EH (cell line): ENCODE measurements around the gene GNG2.

ENCODE experiments used
- DNase-seq: peaks from one replicate; pipeline ENCODE4 v3.0.0-alpha.2; 2015; ENCODE audit warnings: low read depth

The GNG2 gene

GRCh38 chr14:51942971-51943370 lies 82.6 kb downstream of the GNG2 start:
- no peak for DNase-seq

- DNase-seq = no peak
These were observed 89.6 kb downstream of the GNG2 start for GRCh38 chr14:51950007-51950406.

GRCh38 chr14:51951656-51952055 lies 91.2 kb downstream of the GNG2 start:
- peak; percentile 44 for DNase-seq

GRCh38 chr14:51954031-51954430 lies 93.6 kb downstream of the GNG2 start:
- DNase-seq = no peak

GRCh38 chr14:51954657-51955056 lies 94.2 kb downstream of the GNG2 start:
- DNase-seq = no peak

GRCh38 chr14:51957950-51958349 lies 97.5 kb downstream of the GNG2 start:
- DNase-seq = peak; percentile 65

GRCh38 chr14:51959928-51960327 lies 99.5 kb downstream of the GNG2 start:
- DNase-seq = no peak

GRCh38 chr14:51960866-51961265 lies 100.5 kb downstream of the GNG2 start:
- no peak for DNase-seq

- DNase-seq = peak; percentile 39
These were observed 102.3 kb downstream of the GNG2 start for GRCh38 chr14:51962711-51963110.

- no peak for DNase-seq
These were observed 102.9 kb downstream of the GNG2 start for GRCh38 chr14:51963286-51963685.

GRCh38 chr14:51967521-51967920 lies 107.1 kb downstream of the GNG2 start:
- DNase-seq = peak; percentile 49

- no peak for DNase-seq
These were observed 109.6 kb downstream of the GNG2 start for GRCh38 chr14:51969852-51970540.

- DNase-seq = no peak
These were observed 112.2 kb downstream of the GNG2 start for GRCh38 chr14:51972566-51972965.

GRCh38 chr14:51977075-51977474 lies 116.7 kb downstream of the GNG2 start:
- DNase-seq = no peak

GRCh38 chr14:51978681-51979085 lies 118.3 kb downstream of the GNG2 start:
- peak; percentile 16 for DNase-seq

GRCh38 chr14:51979088-51979709 lies 118.8 kb downstream of the GNG2 start:
- peak; percentile 79 for DNase-seq

GRCh38 chr14:51981218-51981854 lies 120.9 kb downstream of the GNG2 start:
- no peak for DNase-seq

GRCh38 chr14:51988221-51988620 lies 127.8 kb downstream of the GNG2 start:
- no peak for DNase-seq

- DNase-seq = peak; percentile 92
These were observed 129.2 kb downstream of the GNG2 start, which contains the start of gene RTRAF for GRCh38 chr14:51989293-51990234. Gene RTRAF, plus strand, starts transcription at chr14:51989546. Its CDS starts 94 bp downstream, at chr14:51989640.

GRCh38 chr14:51990488-51990887 lies 130.1 kb downstream of the GNG2 start:
- DNase-seq = no peak

- DNase-seq = no peak
These were observed 133.0 kb downstream of the GNG2 start for GRCh38 chr14:51993285-51993920.
